HFF-Myc (cell line): ENCODE measurements around the gene ETV6.

ENCODE experiments used
- DNase-seq: peaks from one replicate; pipeline ENCODE4 v3.0.0-alpha.2; 2011; ENCODE audit warnings: low read depth; ENCODE audit errors: extremely low read depth
- H3K4me3 ChIP-seq: replicated peaks from 2 replicates; pipeline ENCODE4 v1.5.1; 2011; ENCODE audit warnings: low read depth, mild to moderate bottlenecking, control low read depth, low read length
- TF ChIP-seq, protein P1 (sequence below): IDR thresholded peaks from 2 replicates; pipeline ENCODE4 v1.5.1; 2012; ENCODE audit warnings: mild to moderate bottlenecking, low read depth, low read length, control low read depth; ENCODE audit errors: missing control alignments

Gene ETV6

DNA sequence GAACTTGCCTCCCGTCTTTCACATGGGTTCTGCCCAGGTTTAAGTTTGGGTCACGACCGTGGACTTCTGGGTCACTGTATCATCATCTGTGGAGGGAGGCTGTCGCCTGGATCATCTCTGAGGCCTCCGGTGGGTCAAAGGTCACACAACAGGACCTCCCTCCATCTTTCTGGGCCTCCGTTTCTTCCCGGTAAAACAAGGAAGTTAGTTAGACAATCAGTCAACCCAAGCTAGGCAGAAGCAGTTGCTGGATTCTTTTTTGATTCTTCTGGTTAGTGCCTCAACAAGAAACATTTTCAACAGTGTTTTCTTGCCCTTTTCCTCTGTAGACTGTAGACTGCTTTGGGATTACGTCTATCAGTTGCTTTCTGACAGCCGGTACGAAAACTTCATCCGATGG lies 234.6 kb downstream of the ETV6 start:
- no peak for DNase-seq
- H3K4me3 ChIP-seq: no peak overlapping the region
- TF ChIP-seq, protein P1, sequence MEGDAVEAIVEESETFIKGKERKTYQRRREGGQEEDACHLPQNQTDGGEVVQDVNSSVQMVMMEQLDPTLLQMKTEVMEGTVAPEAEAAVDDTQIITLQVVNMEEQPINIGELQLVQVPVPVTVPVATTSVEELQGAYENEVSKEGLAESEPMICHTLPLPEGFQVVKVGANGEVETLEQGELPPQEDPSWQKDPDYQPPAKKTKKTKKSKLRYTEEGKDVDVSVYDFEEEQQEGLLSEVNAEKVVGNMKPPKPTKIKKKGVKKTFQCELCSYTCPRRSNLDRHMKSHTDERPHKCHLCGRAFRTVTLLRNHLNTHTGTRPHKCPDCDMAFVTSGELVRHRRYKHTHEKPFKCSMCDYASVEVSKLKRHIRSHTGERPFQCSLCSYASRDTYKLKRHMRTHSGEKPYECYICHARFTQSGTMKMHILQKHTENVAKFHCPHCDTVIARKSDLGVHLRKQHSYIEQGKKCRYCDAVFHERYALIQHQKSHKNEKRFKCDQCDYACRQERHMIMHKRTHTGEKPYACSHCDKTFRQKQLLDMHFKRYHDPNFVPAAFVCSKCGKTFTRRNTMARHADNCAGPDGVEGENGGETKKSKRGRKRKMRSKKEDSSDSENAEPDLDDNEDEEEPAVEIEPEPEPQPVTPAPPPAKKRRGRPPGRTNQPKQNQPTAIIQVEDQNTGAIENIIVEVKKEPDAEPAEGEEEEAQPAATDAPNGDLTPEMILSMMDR: no peak

DNA sequence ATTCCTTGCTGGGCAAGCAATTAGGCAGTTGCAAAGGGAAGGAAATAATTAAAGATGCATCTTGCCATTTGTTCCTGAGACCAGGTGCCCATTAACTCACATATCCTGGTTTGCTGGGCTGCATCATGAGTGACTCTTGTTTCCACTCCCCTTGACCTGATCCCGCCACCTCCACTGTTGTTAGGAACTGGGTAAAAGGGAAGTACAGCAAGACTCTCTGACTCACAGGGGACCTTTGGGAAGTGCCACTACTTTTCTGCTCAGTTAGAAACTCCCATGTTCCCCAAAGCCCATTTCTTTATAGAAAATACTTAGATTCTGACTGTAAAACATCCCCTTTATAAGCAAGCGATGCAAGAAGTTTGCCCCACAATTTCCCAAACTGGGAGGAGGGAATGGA lies 235.2 kb downstream of the ETV6 start:
- H3K4me3 ChIP-seq: no peak overlapping the region
- TF ChIP-seq, protein P1: no peak
- DNase-seq: no peak

DNA sequence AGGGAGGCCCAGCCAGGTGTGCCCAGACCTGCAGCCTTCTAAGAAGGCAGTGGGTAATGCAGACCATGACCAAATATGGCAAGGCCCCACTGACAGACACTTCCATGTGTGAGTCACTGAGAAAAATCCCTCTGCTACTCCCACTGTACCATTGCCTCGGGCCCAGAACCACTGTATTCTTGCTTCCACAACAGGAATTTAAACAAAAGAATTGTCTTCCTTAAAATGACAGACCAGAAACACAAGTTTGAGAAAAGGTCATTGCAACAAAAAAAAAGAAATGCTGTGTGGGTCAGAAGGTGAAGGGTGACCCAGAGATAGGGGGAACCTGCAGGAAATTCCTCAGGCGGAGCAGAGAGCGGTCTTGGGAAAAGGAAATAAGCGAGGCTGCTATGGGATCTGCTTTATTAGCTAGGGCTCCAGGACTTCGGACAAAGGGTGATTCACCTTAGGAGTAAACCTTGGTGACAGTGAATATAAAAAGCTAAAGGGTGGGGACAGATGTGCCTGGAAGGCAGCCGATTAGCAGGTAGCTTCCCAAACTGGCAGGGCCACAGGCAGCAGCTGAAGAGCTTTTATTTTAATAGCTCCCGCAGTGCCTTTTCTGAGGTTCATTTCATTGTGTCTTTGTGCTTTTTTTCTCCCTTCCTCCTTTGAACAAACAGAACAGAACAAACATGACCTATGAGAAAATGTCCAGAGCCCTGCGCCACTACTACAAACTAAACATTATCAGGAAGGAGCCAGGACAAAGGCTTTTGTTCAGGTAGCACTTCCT lies 236.0 kb downstream of the ETV6 start:
- TF ChIP-seq, protein P1: no peak
- DNase-seq: no peak
- H3K4me3 ChIP-seq: no peak overlapping the region

DNA sequence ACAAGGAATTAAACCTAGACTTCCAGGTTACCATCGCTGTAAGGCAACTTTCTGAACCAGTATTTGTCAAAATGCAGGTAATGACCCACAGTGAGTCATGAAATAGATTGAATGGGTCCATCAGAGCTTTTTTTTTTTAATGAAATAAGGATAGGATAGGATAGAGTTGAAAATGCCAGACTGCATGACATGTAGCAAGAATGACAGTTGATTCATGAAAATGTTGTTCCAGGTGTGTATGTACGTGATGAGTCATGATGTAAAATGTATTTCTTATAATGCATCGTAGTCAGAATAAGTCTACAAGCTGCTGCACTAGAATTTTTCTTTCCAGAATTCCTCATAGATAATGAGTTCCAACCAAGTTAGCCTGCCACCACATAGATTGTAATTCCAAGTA lies 236.9 kb downstream of the ETV6 start:
- DNase-seq: no peak
- no peak overlapping the region for H3K4me3 ChIP-seq
- TF ChIP-seq, protein P1: no peak

DNA sequence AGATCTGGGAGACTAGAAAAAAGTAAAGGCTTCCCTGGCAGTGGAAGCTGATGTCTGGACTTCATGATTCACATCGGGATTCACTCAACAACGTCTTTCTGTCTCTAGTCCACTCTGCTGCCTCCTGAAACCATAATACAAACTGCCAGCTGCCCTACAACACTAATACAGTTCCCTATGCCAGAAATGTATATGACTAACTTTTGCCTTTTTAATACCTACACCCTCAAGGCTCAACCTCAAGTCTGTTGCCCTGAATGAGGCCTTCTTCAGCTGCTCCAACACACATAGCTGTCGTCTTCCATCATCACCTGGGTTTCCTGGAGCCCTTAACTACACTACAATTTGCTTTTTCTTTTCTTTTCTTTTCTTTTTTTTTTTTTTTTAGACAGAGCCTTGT lies 238.6 kb downstream of the ETV6 start:
- DNase-seq: no peak
- H3K4me3 ChIP-seq: no peak overlapping the region
- TF ChIP-seq, protein P1: no peak

DNA sequence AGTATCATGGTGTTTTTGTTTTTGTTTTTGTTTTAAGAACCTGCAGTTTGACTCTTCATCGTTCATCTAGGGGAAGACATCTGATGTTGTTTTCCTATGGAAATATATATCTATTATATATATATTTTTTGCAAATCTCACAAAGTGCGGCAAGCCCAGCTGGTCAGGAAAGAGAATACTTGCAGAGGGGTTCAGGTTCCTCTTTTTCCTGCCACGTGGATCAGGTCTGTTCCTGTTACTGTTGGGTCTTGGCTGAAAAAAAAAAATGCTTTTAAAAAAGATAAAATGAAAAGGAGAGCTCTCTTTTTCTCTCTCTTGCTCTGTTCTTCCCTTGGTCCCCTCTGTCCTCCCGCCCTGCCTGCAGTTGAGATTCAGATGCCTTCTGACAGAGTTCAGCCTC lies 241.9 kb downstream of the ETV6 start:
- TF ChIP-seq, protein P1: no peak
- no peak for DNase-seq

More for the DNA sequence above, 241.9 kb downstream of the ETV6 start:
- H3K4me3 ChIP-seq: no peak overlapping the region
